DOHH2 (cell line): ENCODE results near the gene SLC26A2.

Source experiments
- H3F3A ChIP-seq: fragments of 200-600 bp; sonication (generic), shearing (Covaris generic); 2 replicates; pipeline ENCODE4 v1.6.0; 2016; ENCODE audit warnings: antibody characterized with exemption, mild to moderate bottlenecking; ENCODE audit not compliant: control insufficient read depth, insufficient read depth
- H3K27ac ChIP-seq: fragments of 200-600 bp; sonication (generic); 2 replicates; pipeline ENCODE4 v1.5.1; 2014; ENCODE audit warnings: low read depth, mild to moderate bottlenecking, low read length, moderate library complexity
- H3K27me3 ChIP-seq: fragments of 200-600 bp; sonication (generic); 2 replicates; pipeline ENCODE4 v1.6.1; 2014; ENCODE audit warnings: mild to moderate bottlenecking, low read length, mixed read lengths; ENCODE audit not compliant: control insufficient read depth
- H3K36me3 ChIP-seq: fragments of 200-600 bp; sonication (generic); 2 replicates; pipeline ENCODE4 v1.6.1; 2014; ENCODE audit warnings: mild to moderate bottlenecking, low read length, moderate library complexity, mixed read lengths; ENCODE audit not compliant: control insufficient read depth
- H3K4me1 ChIP-seq: fragments of 200-600 bp; sonication (generic); 2 replicates; pipeline ENCODE4 v1.6.1; 2014; ENCODE audit warnings: mild to moderate bottlenecking, low read length, mixed read lengths; ENCODE audit not compliant: control insufficient read depth
- H3K4me2 ChIP-seq: fragments of 200-600 bp; sonication (generic); 2 replicates; pipeline ENCODE4 v1.6.0; 2014; ENCODE audit warnings: mild to moderate bottlenecking, low read length, moderate library complexity
- H3K4me3 ChIP-seq: fragments of 200-600 bp; sonication (generic); 2 replicates; pipeline ENCODE4 v1.5.1; 2014; ENCODE audit warnings: mild to moderate bottlenecking, low read length, mixed read lengths
- H3K79me2 ChIP-seq: fragments of 200-600 bp; sonication (generic); 2 replicates; pipeline ENCODE4 v1.6.1; 2014; ENCODE audit warnings: mild to moderate bottlenecking, low read length, mixed read lengths; ENCODE audit not compliant: control insufficient read depth
- H3K9me2 ChIP-seq: fragments of 200-600 bp; sonication (generic); replicated peaks from 2 replicates; pipeline ENCODE4 v1.6.1; 2014; ENCODE audit warnings: mild to moderate bottlenecking, low read length, mixed read lengths; ENCODE audit not compliant: control insufficient read depth
- H3K9me3 ChIP-seq: fragments of 200-600 bp; sonication (generic); 2 replicates; pipeline ENCODE4 v1.6.1; 2014; ENCODE audit warnings: antibody characterized with exemption, low read length, mixed read lengths; ENCODE audit not compliant: control insufficient read depth, insufficient read depth
- H4K20me1 ChIP-seq: fragments of 200-600 bp; sonication (generic); 2 replicates; pipeline ENCODE4 v1.6.0; 2014; ENCODE audit warnings: low read depth, mild to moderate bottlenecking, antibody characterized with exemption, low read length, moderate library complexity; ENCODE audit not compliant: control insufficient read depth, insufficient read depth
- EZH2phosphoT487 ChIP-seq: fragments of 200-600 bp; sonication (generic); IDR thresholded peaks from 2 replicates; pipeline ENCODE4 v1.6.1; 2017; ENCODE audit warnings: borderline replicate concordance, mild to moderate bottlenecking, antibody characterized with exemption, low read length, moderate library complexity, mixed read lengths
- TF ChIP-seq, protein P1 (sequence below): fragments of 200-600 bp; sonication (generic); IDR thresholded peaks from one replicate; pipeline ENCODE4 v1.5.1; 2014; ENCODE audit warnings: antibody characterized with exemption, mild to moderate bottlenecking, low read depth, low read length; ENCODE audit not compliant: poor library complexity, severe bottlenecking

SLC26A2 gene

DNA sequence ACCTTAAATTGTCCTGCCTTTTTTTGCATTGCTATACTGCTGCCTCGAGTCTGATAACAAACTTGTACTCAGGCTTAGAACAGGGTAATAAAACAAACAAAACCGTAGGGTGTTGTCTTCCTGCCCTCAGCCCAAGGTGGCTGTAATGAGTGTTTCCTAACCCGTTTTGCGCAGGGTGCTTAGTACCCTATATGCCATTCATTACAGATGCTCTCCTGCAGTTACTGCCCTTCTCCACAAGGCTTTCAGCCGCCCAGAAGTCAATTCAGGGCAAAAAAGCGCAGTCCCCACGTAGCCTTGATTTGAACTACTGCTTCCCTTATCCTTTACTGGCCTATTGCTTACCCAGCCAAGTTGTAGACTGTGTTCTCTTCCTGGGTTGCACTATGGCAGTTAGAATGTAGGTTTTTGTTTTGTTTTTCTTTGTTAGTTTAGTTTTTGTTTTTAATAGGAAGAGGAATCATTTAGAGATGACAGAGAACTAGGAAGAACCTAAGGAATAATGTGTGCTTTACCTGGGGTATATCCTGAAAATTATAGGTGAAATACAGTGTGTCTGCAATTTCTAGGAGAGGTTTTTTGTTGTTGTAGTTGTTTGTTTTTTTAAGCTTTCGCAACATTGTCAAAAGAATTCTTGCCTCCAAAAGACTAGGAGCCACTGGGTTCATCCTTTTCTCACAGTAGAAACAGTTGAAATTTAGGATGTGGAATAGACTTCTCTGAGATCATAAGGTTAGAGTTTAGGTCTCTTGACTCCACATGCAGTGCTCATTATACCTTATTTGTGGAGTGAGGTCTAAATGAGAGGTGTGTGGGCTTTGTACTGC is 41.3 kb downstream of the SLC26A2 start:
- Histone ChIP-seq H3K27ac (peak overlapping the region; percentile 61), H3K79me2 (peaks cover 66% of the 10 kb centered on the region), H3K36me3 (peaks cover 49% of the 10 kb centered on the region), H3K9me3 (no peaks in the 10 kb centered on the region), H4K20me1 (peaks cover 7% of the 10 kb centered on the region; the same call in 1 of the 2 replicates), H3F3A (peaks cover 10% of the 10 kb centered on the region), H3K4me2 (peak overlapping the region; percentile 96), H3K27me3 (no peaks in the 10 kb centered on the region), H3K9me2 (no peaks in the 10 kb centered on the region), H3K4me3 (peak overlapping the region; percentile 88), H3K4me1 (peaks cover 21% of the 10 kb centered on the region)
- TF ChIP-seq, protein P1, sequence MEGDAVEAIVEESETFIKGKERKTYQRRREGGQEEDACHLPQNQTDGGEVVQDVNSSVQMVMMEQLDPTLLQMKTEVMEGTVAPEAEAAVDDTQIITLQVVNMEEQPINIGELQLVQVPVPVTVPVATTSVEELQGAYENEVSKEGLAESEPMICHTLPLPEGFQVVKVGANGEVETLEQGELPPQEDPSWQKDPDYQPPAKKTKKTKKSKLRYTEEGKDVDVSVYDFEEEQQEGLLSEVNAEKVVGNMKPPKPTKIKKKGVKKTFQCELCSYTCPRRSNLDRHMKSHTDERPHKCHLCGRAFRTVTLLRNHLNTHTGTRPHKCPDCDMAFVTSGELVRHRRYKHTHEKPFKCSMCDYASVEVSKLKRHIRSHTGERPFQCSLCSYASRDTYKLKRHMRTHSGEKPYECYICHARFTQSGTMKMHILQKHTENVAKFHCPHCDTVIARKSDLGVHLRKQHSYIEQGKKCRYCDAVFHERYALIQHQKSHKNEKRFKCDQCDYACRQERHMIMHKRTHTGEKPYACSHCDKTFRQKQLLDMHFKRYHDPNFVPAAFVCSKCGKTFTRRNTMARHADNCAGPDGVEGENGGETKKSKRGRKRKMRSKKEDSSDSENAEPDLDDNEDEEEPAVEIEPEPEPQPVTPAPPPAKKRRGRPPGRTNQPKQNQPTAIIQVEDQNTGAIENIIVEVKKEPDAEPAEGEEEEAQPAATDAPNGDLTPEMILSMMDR: peak; percentile 48
- no peak for TF ChIP-seq EZH2phosphoT487

DNA sequence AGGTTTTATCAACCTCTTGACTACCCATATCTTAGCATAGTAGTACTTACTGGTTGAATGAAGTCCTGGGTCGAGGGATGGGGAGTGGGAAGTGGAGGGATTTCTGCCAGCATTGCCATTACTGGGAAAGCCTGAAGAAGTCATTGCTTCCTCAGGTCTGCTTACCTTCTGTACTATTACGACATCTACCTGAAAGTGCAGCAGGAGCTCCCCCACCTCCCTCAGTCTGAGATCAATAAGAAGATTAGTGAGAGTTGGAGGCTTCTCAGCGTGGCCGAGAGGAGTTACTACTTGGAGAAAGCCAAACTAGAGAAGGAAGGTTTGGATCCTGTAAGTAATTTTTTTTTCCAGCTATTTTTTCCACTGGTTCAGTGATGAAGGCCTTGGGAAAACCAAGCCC is 45.8 kb downstream of the SLC26A2 start:
- Histone ChIP-seq H3K79me2 (peaks cover 73% of the 10 kb centered on the region), H3K4me3 (no peak overlapping the region), H3K9me2 (no peaks in the 10 kb centered on the region), H3K9me3 (no peaks in the 10 kb centered on the region), H3K27ac (no peak overlapping the region), H3K4me2 (no peak overlapping the region), H3F3A (no peaks in the 10 kb centered on the region), H3K27me3 (no peaks in the 10 kb centered on the region), H4K20me1 (peaks cover 11% of the 10 kb centered on the region; the same call in 1 of the 2 replicates), H3K36me3 (peaks cover 87% of the 10 kb centered on the region), H3K4me1 (peaks cover 11% of the 10 kb centered on the region)
- TF ChIP-seq EZH2phosphoT487: no peak
- TF ChIP-seq, protein P1: no peak

DNA sequence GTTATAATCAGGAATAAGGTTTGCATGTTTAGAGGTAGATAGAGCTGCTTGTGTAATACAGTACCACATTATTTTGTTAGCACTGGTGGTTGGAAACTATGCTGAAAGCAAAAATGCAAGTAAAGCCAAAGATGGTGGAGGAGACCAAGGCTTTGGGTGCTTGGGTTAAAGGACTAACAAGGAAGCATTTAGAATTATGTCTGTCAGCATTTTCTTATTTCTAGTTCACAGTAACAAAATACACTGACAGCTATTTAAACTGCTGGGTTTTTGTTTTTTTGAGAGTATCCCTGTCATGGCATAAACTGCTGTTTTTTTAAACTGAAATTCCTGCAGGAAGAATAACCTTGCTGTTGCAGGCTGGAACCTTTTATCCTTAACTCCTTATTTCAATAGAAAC is 46.5 kb downstream of the SLC26A2 start:
- Histone ChIP-seq H3K9me3 (no peaks in the 10 kb centered on the region), H3K27me3 (no peaks in the 10 kb centered on the region), H3K27ac (no peak overlapping the region), H3K4me1 (peaks cover 8% of the 10 kb centered on the region), H4K20me1 (peaks cover 8% of the 10 kb centered on the region; the same call in 1 of the 2 replicates), H3F3A (no peaks in the 10 kb centered on the region), H3K4me3 (no peak overlapping the region), H3K36me3 (peaks cover 90% of the 10 kb centered on the region), H3K9me2 (no peaks in the 10 kb centered on the region), H3K79me2 (peaks cover 65% of the 10 kb centered on the region), H3K4me2 (no peak overlapping the region)
- no peak for TF ChIP-seq EZH2phosphoT487
